Stimulated activated CD4-positive, alpha-beta T cell treated with anti-CD3 and anti-CD28 coated beads, Interleukin-12 subunit alpha, Interleukin-12 subunit beta, amount 100 ng/mL, for 24 hours (primary cell): Measurements from ENCODE around the gene NPC1L1.

Experiments used
- DNase-seq, 2 experiments: peaks; one replicate each; pipeline ENCODE4 v3.0.0-alpha.2; 2020; ENCODE audit warnings: low read depth in 2 of 2

NPC1L1 gene

DNA sequence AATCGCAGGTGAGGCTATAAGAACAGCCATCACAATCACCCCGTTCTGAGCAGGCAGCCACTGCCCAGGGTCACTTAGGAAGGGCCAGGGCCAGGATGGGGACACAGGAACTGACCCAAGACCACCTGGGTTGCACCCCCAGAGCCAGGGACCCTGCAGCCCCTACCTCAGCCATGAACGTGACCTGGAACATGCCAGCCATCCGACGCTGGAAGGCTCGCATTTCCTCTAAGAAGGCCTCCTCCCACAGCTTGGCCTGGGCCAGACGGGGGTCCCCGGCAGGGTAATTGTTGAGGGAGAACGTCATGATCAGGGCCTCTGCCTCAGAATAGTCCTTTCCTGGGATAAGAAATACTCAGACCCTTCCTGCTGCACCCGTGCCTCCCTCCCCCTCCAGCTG is 5.0 kb downstream of the NPC1L1 start:
- no peak for DNase-seq

DNA sequence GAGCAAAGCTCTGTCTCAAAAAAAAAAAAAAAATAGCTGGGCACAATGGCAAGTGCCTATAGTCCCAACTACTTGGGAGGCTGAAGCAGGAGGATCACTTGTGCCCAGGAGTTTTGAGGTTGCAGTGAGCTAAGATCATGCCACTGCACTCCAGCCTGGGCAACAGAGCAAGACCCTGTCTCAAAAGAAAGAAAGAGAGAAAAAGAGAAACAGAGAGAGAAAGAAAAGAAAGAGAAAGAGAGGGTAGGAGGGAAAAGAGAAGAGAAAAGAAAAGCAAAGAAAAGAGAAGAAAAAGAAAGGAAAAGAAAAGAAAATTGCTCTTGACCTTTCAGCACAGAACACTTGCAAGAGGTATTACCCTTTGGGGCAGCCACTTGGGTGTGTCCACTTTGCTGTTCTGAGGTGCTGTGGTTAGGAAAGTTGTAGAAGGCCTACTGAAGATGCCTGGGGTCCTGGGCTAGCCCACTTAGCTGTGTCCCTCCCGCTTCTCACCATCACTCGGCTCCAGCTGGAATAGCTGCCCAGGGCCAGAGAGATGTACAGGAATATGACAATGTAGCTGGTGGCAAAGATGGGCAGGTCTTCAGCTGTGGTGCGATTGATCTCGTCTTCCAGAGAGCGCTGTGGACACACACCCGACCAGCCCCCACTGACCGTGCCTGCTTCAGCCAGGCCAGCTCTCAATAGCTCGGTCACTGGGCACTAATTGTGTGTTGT is 5.6 kb downstream of the NPC1L1 start:
- no peak for DNase-seq

DNA sequence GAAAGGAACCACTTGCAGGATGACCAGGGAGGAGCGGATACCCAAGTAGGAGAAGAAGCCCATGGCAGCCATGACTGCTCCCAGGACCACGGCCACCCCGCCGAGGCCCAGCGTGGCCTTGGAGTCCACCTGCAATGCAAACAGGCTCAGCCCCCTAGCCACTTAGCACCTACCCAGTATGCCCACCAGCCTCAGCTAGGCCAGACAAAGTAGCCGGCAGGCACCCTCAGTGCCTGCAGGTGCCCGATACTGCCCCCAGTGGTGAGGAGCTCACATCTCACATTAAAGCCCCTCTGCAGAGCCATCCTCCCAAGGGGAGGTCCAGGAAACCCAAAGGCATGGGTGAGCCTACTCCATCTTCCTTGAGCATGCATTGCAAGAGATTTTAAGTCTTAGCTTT is 6.6 kb downstream of the NPC1L1 start:
- peak; percentile 13 to 41 for DNase-seq

DNA sequence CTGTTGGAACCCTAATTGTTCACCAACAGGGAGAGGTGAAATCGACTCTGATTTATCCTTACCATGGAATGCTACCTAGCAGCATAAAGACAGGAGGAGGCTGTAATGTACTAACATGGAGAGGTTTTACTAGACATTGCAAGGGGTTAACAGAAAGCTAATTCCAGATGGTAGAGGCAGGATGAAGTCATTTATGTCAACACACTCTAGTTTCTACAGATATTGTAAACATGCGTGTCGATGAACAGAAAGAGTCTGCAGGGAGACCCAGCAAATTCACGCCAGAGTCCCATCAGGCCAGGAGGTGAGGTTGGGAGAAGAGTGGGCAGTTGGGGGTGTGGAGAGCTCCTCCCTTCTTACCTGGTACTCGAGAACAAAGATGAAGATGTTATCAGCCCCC is 7.0 kb downstream of the NPC1L1 start:
- no peak for DNase-seq

DNA sequence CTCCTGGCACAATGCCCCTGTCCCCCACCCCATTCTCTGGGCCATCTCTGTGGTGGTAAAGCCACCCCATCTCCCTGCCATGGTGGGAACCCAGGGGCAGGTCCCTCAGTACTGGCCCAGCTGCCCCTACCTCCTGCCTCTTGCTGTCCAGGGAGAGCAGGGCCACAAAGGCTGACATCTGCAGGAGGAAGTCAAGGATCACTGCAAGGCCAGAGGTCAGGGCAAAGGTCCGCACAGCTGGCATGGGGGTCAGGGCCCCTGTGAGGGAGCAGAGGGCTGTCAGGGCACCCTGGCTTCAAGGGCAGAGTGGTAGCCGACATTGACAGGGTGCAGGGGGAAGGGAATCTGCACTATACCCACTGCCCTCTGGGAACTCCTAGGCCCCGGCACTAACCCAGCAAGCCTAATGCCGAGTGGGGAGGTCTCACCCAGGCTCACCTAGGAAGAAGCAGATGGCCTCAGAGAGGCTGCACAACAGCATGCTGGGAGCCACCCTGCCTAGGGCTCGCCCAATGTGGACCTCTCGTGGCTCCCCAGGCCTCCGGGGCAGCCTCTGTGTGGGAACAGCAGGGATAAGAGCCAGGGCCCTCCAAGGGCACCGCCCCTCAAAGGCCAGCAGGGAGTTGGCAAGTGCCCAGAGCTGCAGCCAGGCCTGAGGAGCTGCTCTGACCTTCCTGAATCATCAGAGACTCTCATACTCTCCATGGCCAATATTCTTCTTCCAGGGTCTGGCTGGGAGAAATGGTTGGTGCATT is 7.7 kb downstream of the NPC1L1 start:
- DNase-seq, result no peak

DNA sequence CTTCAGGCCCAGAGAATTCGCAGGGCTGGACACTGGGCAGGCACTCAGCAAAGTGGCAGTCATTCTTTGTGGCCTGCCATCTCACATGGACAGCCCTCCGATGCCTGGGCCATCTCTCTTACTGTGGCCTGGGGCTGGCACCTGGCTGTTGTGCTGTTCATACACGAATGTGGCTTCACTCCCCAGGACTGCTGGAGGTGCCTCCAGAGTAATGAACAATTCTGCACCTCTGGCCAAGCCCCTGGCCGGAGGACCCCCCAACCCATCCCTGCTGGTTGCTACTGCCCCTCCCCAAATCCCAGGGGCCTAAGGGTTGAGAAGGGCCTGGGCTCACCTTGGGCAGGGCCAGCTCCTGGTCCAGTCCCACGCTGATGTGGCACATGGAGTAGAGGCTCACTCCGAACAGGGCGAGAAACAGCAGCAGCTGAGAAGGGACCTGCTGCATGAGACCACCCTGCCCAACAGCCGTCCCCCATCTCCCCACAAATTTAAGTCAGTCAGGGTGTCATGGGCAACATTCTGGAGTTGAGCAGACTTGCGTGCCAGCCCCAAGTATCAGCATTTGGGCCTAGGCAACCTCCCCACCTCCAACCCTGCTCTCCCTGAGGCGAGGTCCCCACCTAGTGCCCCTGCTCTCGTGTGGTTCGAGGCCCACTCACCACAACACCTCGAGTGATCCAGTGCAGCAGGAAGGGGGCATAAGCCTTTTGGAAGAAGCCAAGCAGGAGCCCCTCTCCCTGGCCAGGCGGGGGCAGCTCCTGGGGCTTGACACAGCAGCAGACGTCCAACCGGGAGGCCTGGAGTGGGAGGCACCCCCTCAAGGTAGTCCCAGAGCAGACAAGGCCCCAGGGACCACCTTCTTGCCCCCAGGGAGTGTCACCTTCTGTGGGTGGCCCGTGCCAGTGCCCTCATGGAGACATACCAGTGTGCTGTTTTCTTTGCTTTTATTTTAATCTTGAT is 9.4 kb downstream of the NPC1L1 start:
- DNase-seq, result no peak

DNA sequence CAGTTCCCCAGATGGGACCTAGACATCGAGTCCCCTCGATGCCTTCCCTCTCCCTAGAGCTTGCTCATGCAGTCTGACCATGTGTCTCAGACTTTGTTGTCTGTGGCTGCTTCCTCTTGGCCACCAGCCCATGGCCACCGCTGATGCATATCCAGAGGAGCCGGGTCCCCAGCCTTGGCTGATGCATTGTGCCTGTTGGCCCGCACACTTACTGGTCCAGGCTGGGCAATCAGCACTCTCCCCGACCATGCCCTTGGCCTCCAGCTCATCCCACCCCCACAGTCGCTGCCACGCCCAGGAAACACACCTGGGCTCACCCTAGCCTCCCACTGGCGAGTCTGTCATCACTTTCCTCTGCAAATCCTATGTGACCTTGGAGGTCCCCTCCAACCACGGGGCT is 10.1 kb downstream of the NPC1L1 start:
- DNase-seq, result no peak

DNA sequence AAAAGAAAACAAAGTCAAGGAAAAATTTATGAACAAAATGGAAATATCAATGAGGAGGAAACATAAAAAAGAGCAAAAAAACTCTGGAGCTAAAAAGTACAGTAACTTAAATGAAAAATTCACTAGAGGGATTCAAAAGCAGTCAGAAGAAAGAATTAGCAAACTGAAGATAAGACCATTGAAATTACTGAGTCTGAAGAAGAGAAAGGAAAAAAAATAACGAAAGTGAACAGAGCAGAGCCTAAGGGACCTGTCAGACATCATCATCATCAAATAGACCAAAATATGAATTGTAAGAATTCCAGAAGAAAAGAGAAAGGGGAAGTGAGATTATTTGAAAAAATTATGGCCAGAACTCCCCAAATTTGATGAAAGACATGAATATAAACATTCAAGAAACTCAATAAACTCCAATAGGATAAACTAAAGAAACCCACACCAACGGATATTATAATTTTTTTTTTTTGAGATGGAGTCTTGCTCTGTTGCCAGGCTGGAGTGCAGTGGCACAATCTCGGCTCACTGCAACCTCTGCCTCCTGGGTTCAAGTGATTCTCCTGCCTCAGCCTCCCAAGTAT is 16.2 kb downstream of the NPC1L1 start:
- no peak for DNase-seq

DNA sequence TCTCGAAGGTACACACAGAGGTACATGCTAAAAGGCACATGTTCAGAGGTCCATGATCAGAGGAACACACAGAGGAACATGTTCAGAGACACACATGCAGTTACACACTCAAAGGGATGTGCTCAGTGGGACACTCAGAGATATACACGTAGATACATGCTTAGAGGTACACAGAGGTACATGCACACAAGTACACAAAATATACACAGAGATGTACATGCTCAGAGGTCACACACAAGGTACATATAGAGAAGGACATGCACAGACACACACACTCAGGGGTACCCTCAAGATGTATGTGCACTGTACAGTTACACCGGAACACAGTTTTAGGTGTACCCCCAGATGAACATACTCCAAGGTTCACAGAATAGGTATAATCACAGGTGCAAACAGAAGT is 18.8 kb downstream of the NPC1L1 start:
- DNase-seq, result no peak

DNA sequence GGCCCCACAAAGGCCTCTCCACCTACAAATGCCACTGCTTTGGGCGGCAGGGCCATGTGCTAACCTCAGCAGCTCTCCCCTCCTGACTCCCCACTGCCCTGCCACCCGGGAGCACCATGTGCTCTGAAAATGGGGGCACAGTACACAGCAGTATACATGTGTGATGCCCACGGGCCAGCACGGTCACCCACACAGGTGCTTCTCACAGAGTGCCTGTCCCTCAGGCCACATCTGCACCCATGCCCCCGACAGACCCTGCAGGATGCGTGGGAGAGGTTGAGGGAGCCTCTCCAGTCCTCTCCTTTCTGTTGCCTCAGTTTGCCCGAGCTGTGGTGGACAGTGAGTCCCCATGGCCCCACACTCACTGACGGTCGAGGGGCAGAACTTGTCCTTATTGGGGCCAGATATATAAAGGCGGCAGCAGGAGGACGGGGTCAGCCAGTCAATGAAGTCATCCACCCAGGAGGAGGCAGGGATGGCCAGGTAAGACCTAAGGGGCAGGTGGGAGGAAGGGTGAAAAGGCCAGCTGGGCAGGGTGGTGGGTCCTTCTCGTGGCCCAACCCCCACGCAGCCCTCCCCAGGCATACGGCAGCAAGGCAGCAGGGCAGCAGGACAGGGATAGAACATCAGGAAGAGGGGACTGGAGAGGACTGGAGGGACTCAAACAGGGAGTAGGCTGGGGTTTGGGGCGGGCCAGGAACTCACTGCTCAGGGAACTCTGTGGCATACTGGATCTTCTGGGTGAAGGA is 19.6 kb downstream of the NPC1L1 start:
- no peak for DNase-seq

DNA sequence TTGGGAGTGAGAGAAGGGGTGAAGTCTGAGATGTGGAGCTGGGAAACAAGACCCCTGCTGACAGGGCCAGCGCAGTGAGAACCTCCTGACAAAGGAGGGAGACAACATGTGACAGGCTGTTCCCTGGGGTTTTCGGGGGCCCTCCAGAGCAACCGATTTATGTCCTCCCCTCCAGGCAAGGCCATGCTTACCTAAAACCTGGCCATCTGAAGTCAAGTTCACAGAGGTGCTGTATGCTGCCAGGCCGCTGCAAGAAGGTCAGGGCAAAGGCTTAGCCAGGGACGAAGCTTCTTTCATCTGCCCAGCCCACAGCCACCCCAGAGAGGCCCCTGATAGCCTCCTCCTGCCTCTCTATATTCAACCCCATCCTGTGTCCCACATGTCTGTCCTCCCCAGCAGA is 20.6 kb downstream of the NPC1L1 start:
- no peak for DNase-seq

DNA sequence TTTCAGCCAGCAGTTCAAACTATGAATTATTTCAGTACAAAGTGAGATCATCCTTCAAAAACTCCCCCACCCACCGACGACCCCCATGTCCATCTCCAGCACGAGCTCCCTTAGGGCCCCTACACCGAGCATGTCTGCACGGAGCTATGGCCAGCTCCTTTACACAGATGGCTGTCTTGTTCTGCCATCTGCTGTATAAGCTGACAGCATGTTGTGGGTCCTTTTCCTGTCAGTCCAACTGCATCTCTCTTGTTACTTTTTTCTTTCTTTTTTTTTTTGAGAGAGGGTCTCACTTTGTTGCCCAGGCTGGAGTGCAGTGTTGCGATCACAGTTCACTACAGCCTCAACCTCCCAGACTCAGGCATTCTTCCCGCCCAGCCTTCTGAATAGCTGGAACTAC is 21.6 kb downstream of the NPC1L1 start:
- no peak for DNase-seq

DNA sequence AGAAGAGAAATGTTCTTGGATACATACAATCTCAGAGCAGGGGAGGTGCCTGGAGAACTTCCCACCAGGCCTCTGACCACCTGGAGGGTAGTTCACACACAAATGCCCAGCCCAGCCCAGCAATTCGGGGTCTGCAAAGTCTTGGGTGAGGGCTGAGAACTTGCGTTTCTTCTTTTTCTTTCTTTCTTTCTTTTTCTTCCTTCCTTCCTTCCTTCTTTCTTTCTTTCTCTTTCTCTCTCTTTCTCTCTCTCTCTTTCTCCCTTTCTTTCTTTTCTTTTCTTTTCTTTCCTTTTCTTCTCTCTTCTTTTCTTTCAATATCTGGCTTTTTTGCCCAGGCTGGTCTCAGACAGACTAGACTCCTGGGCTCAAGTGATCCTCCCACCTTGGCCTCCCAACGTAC is 22.4 kb downstream of the NPC1L1 start:
- no peak for DNase-seq

DNA sequence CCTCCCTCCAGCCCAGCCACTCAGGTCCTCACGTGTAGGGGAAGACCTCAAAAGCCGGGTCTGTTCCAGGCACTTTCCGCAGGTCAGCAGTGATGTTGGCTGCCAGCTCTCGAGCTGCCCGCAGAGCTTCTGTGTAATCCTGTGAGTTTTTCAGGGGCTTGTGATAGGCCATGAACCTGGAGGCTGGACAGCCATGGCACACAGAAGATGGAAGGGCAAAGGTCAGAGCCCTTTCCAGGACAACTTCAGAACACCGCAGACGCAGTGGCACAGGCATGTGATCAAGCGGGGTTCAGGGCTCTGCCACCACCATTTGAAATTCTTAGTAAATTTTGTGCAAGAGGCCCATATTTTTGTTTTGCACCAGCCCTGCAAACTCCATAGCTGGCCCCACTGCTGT is 24.0 kb downstream of the NPC1L1 start:
- DNase-seq, result no peak

DNA sequence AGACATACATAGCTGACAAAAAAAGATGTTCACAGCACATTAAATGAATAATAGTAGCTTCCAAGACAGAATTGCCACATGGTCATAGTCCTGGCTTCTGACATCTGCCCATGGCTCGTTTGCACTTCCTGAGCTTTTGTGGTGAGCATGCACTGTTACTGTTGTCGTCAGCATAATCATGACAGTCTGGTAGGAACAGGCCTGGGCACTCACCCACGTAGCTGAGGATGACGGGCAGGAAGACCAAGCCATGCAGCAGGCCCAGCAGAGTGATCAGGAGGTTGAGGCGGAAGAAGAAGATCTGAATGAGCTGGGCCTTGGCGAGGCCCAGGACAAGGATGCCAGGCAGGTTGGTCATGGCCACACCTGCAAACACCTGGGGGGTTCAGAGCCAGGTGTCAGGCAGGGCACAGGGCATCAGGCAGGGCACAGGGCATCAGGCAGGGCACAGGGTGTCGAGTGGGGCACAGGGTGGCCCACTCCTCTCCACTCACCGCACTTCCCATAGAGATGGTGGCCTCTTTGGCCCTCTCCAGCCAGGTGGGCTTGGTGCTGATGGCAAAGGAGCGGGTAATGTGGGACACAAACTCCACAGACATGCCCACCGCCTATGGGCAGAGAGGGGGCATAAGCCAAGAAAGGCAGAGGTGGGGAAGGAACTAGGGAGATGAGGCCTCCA is 25.4 kb downstream of the NPC1L1 start:
- DNase-seq, result no peak

DNA sequence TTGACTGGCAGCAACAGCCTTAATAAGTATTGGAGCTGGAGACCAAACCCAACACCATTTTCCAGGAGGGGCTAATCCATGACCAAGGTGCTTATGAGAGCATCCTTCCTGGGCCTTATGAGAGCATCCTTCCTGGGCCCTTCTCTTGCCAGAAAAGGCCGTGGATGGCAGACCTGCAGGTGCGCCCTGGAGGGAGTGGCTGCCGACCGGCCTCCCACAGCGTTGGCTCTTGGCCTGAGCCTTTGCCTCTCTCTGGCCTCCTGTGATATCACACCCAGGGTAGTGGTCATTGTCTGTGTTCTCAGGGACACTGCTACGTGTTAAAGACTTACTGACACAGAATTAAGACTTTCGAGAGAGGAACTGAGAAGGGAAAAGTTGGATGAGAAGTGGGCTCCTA is 28.4 kb downstream of the NPC1L1 start:
- no peak for DNase-seq

DNA sequence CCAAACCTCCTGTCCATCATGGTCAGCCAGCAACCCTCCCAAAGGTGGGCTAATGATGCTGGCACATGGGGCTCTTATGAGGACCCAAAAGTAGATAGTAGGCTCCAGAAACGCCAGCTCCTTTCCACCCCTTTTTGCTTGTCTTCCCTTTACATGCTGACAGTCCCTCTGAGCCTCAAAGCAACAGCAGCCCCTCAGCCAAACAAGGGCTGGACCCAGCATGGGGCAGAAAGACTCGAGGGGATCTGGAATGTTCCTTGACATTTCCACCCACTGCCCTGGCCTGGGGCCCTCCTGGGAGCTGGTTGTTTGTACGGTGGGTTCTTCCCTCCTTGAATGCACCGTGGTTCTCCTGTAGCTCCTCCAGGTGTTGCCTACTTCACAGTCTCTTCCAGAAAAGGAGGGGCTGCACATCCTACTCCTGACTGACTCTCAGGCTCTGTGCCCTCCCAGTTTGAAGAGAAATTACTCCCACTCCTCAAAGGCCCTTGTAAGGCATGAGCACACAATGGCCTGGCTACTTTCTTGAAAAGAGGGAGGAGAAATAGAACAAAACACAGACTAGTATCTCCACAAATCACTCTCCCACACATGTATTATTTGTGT is 29.2 kb downstream of the NPC1L1 start:
- no peak for DNase-seq

DNA sequence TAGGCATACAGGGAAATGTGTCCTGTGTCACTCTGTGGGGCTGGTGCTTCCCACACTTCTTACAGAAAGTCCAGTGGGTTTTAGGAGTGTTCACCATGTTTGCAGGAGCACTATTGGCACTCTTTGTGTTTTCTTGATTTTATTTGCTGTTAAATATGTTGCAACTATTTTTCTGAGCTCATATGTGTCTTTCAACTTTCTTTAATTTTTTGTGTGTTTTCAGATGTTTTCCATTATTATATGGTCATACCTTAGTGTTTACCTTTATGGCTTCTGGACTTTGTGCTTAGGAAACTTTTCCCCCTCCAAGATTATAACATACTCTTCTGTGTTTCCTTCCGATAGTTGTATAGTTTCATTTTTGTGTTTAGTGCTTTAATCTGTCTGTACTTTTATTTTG is 29.9 kb downstream of the NPC1L1 start:
- DNase-seq, result no peak

DNA sequence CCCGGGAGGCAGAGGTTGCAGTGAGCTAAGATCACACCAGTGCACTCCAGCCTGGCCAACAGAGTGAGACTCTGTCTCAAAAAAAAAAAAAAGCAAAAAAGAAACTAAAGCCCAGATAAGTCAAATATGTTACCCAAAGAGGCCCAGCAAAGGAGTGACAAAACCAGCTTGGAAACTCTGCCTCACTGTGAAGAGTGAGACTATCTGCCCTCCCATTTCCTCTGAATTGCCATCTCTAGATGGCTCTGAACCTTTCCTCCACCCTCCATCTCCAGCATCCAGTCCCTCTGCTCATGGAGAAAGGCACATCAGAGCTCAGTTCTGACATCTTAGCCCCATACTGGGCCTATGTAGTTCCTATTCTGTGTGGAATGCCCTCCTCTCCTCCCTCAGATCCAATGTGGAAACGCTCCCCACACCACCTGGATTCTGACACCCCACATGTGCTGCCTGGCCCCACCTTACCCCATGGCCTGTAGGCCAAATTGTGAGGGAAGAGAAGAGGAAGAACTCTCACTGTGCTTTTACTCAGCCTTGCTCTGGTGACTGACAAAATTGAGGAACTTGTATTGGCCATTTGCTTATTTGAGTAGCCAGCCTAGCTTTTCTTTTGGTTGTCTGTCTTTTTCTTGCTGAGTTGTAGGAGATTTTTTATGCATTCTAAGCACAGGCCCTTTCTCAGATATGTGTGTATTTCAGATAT is 32.7 kb downstream of the NPC1L1 start:
- DNase-seq, result no peak
